GM19397 (cell line): ENCODE data around the gene SLC27A3.
A peak's percentile ranks its signal among the peaks of the same experiment; 100 is the strongest.

Source experiments
- ATAC-seq: cut with Tn5 transposase; IDR thresholded peaks from one replicate; pipeline ENCODE4 v1.9.1; 2021; ENCODE audit warnings: mild to moderate bottlenecking, moderate library complexity; ENCODE audit not compliant: unreplicated experiment

The SLC27A3 gene, protein sequence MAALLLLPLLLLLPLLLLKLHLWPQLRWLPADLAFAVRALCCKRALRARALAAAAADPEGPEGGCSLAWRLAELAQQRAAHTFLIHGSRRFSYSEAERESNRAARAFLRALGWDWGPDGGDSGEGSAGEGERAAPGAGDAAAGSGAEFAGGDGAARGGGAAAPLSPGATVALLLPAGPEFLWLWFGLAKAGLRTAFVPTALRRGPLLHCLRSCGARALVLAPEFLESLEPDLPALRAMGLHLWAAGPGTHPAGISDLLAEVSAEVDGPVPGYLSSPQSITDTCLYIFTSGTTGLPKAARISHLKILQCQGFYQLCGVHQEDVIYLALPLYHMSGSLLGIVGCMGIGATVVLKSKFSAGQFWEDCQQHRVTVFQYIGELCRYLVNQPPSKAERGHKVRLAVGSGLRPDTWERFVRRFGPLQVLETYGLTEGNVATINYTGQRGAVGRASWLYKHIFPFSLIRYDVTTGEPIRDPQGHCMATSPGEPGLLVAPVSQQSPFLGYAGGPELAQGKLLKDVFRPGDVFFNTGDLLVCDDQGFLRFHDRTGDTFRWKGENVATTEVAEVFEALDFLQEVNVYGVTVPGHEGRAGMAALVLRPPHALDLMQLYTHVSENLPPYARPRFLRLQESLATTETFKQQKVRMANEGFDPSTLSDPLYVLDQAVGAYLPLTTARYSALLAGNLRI

DNA sequence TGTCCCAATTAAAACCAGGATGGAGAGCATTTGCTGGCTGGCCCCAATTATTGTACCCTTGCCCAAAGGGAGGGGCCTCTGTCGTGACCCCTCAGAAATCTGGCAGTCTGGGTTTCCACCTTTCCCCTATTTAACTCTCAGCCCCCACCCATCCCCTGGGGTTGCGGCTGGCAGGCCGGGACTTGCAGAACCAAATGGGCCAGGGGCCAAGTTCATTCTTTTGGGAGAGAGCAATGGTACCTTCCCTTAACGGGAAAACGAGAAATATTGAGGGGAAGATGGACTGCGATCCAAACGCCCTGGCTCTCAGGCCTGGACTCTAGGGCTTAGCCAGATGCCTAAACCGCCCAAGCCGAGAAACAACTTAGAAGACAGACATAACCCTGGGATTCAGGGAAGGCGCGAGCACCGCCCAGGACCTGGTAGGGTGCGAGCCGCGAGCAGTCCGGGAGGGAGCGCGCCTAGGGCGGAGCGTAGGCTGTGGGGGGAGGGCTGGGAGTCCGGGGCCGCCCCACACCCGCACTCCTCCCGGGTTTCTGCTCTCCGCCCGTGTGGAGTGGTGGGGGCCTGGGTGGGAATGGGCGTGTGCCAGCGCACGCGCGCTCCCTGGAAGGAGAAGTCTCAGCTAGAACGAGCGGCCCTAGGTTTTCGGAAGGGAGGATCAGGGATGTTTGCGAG lies at the start of gene SLC27A3:
SLC27A3 (plus strand) TSS at position 628 of the 678 bp plus-strand sequence. CDS start 91 bp downstream, outside the sequence.
- peak; percentile 13 for ATAC-seq

DNA sequence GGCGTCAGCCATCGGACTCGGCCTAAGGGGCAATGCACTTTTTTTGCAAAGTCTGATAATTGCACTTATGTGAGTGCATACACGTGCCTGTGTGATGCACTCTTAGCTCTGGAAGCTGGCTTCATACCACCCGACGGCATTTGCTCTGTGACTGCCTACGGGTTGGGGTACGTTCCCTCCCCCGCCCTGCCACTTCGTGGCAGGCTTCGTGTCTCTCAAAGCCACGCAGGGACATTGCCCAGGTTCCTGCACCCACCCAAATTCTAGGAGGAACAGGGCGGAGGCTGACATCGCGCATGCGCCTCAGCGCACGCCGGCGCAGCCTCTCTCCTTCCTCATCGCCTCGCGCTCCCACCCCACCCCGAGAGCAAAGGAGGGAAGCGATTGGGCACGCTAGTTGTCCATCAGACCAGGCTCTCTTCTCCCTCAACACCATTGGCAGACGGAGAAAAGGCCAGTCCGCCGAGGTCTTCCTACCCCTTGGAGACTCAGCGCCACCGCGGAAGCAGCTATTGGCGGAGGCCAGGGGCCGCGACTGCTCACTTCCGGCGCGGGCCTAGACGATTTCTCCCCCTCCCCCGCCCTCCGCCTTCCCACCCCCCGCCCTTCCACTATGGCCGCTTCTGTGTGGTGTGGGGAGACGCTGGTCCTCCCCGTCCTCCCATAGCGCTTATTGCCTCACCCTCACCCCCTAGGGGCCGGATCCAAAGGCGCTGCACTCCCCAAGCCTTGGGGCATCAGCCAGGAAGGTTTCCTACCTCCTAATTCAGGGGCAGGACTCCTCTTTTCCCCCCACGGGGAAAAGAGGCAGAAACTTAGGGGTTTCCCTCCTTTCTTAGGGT lies 47.5 kb upstream of the SLC27A3 start, which contains the start of gene INTS3:
INTS3 (plus strand) TSS at position 588 of the 842 bp plus-strand sequence. CDS start 585 bp downstream, outside the sequence.
- ATAC-seq, result peak; percentile 95

DNA sequence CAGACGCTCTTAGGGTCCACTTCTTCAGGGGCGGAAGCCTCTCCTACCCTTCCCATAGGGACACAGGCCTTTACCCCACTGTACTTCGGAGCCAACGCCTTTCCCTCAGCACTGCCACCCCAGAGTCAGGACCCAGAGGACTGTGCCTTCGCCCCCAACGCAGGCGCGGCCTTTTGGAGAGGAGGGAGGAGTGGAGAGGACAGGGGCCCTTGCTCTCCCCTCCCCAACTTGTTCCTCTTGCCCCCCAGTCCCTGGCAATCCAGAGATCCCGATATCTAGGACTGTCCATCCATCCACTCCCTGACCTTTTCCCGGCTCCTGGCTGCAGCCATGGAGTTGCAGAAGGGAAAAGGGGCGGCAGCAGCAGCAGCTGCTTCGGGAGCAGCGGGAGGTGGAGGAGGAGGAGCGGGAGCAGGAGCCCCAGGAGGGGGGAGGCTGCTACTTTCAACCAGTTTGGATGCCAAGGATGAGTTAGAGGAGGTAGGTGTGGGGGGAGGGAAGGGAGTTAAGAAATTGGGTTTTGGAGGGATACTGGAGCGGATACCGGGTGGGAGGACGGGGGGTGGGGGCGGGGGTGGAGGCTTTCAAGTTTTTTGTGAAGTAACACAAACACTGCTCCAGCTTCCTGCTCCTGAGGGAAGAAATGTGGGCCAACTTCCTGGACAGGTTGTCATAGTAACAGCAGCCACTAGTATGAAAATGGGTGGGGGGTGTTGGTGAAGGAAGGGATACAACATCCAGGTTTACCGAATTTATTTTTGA lies 46.7 kb upstream of the SLC27A3 start:
- no peak for ATAC-seq

DNA sequence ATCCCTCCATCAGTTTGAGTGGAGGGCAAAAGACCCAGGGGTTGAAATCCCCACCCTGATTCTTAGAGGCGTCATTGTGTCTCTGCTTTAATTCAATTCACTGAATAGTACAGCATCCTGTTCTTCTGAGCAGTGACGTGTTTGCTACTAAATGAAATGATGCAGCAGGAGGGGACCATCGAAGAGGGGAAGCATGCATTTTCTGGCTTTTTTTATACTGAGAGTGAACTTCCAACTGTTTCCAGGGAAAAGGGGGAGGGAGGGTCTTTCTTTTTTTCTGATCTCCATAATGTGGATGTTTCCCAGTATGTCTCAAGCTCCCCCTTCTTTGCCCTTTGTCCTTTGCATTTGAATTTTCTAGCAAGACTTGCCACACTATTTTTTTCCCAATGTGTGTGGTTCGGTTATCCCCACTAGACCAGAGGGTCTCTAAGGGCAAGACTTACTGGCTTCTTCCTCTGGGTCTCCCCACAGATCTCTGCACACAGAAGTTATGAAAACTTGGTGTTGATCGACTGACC lies 44.7 kb upstream of the SLC27A3 start:
- ATAC-seq, result no peak

DNA sequence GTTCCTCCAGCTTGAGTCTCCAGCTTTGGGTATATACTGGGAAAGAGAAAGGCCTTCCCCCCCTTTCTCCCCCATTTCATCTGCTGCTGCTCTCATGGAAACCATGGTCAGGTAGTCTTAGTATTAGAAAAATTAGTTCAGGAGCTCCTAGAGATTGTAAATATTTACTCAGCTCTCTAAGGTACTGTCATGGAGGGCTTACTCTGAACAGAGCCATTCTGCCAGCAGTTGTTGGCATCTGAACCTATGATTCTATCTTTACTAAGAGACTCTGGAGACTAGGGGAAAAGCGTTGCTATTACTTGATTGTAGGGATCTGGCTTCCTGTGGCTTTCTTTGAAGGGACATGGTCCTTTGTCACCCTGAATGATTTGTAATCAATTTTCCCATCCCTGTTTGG lies 41.2 kb upstream of the SLC27A3 start:
- ATAC-seq, result no peak

DNA sequence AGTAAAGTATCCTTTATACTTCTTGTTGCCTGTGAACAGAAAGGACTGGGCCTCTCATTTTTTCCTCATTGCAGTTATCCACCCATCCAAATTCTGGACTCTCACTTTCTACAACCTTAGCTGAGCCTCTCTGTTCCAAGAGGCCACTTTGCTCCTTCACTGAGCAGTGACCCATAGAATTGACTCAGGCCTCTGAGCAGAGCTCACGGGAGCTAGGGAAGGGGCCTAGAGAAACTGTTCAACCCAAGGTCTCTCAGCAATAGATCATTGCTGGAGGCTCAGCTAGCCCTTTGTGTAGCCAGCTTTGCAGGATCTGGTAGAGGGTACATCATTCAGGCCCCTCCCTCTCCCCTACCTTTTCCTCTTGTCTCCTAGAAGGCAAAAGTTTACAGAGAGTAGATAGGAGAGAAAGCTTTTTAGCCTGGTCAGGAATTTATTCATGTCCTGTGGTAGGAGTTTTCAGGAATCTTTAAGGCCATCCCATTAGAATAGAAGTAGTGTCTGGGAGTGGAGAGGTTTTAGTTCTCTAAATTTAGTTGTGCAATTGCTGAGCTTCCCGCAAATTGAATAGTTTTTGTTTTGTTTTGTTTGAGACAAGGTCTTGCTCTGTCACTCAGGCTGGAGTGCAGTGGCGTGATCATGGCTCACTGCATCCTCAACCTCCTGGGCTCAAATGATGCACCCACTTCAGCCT lies 40.7 kb upstream of the SLC27A3 start:
- ATAC-seq, result no peak

DNA sequence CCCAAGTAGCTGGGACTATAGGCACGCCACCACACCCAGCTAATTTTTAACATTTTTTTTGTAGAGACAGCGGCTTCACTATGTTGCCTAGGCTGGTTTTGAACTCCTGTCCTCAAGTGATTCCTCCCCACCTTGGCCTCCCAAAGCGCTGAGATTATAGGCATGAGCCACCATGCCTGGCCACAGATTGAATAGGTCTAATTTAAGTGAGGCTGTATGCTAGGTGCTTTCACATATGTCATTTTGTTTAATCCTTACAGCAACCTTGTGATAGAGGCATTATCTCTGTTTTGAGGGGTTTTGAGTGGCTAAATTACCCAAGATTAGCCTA lies 40.2 kb upstream of the SLC27A3 start:
- ATAC-seq, result no peak

DNA sequence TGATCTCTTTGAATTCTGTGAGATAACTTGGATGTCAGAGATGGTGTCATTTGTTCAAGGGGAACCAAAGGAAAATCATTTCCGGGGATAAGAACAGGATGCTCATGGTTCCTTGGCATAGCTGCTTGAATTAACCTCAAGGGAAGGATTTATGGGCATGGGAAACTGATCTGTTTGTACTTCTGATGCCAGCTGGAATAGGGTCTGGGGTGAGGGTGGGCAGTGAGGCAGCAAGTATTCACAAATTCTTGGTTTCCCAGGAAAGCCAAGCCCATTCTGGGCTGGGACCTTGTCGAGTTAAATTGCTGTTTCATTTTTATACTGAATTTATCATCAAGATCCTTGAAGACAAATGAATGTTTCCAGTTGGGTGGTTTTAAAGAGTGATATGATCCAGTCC lies 33.2 kb upstream of the SLC27A3 start:
- no peak for ATAC-seq

DNA sequence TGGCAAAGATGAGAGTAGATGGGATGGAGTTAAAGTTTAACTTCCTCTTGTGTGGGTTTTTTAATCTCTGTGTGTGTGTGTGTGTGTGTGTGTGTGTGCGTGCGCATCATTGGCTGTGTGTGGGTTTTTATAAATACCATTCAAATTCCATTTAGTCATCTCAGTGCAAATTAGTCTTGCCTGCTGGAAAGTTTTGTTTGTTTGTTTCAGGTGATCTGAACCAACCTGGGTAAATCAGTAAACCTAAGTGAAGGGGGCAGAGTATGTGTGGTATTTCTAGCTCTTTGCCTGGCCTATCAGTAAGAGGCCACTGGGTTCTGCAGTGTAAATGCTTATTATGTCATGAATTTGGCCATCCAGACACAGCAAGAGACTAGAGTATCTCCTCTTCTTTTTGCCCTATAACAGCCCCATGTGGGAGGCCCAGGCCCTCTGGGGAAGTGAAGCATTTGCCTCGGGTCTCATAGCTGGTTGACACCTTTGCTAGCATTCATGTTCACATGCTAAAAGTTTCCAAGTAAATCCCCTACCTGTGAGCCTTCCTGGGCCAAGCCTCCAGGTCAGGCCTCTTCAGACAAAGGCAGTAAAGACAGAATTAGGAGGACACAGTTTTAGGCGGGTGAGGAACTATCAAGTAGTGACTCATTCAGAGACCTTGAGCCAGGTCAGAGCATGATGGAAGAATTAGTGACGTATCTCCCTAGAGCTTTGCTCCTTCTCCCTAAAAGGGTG lies 32.6 kb upstream of the SLC27A3 start:
- peak; percentile 59 for ATAC-seq

DNA sequence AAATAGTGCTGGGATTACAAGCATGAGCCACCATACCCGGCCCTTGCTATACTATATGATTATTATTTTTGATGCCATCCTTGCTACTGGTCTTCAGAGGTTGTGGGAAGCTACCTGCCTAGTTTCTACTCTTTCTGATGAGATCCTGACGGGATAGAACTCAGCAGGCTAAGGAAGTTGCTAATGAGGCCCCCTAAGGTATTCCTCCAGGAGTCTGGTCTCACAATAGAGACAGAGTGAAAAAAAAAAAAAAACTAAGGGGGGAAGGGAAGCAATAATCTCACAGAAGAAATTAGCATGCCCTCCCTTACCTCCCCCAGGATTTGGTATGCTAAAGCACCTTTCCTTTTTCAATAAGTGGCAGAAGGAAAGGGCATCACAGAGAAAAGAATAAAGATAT lies 29.8 kb upstream of the SLC27A3 start:
- ATAC-seq, result no peak

DNA sequence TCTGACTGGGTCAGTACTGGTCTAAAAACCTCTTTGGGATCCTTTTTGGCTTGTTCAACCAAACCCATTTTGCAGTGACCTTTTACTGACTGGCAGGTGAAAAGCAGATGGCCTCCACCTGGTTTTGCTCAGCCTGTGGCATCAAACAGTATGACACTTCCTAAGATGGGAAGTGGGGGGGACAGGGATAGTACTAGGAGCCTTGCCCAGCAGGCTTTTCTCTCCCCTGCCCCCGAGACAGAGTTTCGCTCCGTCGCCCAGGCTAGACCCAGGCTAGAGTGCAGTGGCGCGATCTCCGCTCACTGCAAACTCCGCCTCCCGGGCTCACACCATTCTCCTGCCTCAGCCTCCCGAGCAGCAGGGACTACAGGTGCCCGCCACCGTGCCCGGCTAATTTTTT lies 29.0 kb upstream of the SLC27A3 start:
- ATAC-seq, result no peak

DNA sequence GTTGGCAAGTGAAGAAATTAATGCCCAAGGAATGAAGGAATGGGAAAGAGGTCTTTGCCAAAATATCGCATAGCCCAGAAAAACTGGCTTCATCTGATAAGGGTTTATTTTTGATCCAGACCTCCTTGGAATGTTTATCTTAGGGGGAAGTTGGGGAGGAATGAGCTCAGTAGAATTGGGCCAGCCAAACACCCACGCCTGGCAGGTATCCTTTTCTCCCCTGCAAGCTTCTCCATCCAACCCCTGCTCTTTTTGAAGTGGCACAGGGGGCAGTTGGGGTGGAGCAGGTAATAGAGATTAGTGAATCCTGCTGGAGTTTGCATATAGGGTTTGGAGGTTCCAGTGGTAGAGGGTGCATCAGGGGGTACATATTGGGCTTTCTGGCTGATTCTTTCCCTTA lies 26.3 kb upstream of the SLC27A3 start:
- no peak for ATAC-seq

DNA sequence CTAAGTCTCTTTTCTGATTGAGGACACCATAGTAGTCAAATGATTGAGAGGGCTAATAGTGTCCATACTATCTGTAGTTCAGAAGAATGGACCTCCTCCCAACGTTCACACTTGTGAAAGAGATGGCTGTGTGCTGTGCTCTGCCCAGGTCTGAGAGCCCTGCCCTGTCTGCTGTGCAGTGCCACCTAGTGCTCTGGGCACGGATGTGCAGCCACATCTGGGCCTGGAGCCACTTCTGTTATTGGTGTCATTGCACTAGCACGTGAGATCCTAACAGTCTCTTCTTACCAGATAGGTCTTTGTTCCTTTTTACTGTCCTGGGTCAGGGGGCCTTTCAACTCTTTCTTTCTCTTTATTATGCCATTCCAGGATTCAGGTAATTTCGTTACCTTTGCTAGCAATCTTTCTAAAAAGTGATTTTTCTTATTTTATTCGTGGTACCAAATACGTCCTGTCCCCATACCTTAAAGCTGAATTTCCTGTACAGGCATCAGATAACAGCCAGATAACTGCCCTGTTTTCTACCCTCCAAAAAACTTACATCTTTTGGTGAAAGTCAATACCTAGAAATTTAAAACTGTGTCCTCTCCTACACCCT lies 25.7 kb upstream of the SLC27A3 start:
- no peak for ATAC-seq

DNA sequence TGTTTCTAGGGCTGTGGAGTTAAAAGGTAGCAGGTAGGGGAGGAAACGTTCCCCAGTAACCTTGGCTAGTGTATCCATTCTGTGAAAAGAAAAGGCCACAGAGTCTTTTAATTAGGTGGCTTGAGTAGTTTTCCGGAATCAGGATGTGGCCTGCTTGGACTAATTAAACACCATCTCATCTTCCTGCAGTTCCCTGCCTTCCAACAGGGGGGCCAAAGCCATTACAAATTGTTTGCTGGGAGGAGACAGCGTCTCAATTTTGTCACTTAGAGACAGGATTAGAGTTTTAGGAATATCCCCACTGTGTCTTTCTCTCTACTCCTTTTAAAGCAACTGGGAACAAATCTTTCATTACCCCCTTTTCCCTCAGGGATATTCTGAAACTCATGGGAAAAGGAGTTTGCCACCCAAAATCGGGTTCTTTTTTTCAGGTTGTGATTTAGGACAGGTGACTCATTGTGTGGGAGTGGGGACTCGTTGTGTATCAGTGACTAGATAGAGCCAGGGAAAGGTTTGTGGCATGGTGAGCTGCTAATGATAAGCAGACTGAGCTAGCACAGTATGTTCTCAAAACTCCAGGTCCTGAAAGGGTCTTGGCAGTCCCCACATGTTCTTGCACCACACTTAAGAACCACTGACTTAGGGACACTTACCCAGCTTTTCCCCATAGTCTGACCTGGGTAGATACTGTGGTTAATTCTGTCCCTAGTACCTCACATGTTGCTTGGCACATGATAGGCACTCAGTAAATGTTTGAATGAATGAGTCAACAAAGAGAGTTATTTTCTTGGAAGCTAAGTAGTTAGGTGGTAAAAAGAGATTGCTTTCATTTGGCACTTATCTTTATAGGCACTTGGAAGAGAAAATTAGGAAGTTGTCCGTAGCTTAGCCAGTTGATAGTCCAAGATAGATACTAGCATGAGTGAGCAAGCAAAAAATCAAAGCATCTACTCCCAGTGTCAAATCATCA lies 24.9 kb upstream of the SLC27A3 start:
- ATAC-seq, result no peak

DNA sequence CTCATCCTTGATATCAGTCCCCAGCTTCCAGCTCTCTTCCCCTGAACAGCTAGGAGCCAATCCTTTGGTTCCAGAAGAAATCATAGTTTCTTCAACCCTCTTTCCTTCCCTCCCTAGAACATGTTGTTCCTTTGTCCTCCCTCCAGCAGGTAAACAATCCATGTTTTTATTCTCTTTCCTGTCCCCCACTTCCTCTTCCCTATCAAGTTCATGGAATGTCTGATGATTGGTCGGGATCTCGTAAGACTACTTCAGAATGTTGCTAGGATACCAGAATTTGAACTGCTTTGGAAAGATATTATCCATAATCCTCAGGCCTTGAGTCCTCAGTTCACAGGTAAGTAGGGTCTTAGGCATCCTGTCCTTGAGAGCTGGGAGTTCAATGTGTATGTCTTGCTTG lies 23.1 kb upstream of the SLC27A3 start:
- no peak for ATAC-seq

DNA sequence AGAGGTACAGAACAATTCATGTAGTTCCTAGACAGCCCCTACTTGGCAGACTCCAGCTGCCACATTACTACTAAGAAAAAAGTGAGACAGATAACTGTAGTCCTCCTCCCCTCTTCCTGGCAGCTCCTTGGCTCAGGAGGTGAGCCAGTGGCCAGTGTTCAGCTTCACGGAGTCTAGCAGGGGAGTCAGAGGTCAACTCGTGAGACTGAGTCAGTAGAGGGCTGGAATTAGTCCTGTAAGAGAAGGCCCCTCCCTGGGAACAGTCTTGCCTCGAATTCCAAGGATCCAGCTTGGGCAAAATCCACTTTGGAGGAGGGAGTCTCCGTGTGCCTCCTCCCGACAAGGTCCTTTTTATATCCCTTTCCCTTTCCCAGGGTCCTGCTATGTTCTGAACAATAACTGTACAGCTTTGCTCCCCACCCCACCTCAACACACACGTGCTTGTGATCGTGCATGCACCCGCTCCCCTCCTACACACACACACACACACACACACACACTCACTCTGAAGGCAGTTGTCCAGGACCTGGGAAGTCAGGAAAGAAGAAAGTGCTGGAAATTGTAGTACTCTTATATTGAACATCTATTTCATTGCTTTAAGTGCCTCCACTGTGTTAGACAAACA lies 22.5 kb upstream of the SLC27A3 start:
- no peak for ATAC-seq

DNA sequence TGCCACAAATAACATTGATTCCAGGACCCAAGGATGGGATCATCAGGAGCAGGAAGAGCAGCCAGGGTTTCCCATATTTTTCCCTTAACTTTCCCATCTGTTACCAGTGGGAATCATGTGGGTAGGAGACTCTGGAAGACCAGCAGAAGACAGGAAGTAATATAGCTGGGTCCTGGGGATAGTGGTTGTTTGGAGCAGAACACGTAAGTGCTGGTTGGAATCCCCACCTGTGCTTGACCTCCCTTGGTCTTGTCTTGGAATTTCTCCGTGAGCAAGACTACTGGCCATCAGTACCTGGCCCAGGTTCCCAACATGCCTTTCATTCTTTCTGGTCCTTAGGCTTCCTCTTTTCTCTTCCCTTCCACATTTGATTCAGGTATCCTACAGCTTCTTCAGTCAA lies 20.9 kb upstream of the SLC27A3 start:
- no peak for ATAC-seq
